ENCODE measurements around the gene SCUBE1.

SCUBE1 gene

DNA sequence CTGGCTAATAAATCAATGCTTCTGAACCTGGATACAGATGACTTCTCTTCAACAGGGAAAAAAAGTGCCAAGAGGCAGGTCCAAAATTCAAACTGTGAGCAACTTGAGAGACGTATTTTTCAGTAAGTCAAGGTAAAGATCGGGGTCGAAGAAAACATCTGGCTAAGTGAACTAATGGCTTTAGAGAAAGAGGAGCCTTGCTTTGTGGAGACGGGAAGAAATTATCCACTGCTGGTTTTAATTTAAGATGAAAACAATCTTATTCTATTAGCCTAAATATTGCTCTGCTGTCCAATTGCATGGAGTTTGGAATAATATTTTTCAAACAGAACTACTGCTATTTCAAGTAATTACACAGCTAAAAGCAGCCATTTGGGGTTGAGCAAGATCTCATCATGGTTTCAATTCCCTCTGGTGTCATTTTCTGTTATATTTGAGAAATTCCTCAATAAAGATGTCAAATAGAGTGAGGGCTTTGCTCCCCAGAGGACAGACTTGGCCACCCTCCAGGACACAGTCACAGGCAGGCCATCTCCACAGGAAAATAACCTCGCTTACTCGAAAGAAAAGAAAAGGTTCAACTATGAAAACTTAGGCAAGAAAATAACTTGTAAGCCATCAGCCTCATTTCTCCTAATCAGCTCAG lies 29.8 kb downstream of the SCUBE1 start:
- in situ Hi-C loops (cut with MboI; ENCODE audit: low pct_unique_long_range_greater_than_20kb, low sequenced_read_pairs, unreplicated experiment), result no loop called here
- DNase-seq (ENCODE audit: low spot score), result no peak

GRCh38 chr22:43312608-43313007 lies 30.6 kb downstream of the SCUBE1 start:
- no peak for DNase-seq (ENCODE audit: low spot score)
- TF ChIP-seq CTCF (IDR thresholded peaks at IDR 0.05; ENCODE audit: extremely low read depth, insufficient read depth, missing control alignments), result no peak
- in situ Hi-C loops (cut with MboI; ENCODE audit: low pct_unique_long_range_greater_than_20kb, low sequenced_read_pairs, unreplicated experiment), result no loop called here

More for the DNA sequence above, 29.8 kb downstream of the SCUBE1 start:
- TF ChIP-seq CTCF (IDR thresholded peaks at IDR 0.05; ENCODE audit: extremely low read depth, insufficient read depth, missing control alignments), result no peak

DNA sequence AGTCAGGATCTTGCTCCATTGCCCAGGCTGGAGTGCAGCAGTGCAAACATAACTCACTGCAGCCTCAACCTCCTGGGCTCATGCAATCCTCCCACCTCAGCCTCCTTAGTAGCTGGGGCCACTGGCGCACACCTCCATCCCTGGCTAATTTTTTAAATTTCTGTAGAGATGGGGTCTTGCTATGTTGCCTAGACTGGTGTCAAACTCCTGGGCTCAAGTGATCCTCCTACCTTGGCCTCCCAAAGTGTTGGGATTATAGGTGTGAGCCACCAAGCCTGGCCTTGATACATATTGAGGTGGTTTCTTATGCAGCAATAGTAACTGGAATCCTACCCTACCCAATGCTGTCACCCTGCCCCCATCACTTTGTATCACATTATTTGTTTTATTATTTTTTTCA lies 32.4 kb downstream of the SCUBE1 start:
- TF ChIP-seq CTCF (IDR thresholded peaks at IDR 0.05; ENCODE audit: extremely low read depth, insufficient read depth, missing control alignments), result no peak
- in situ Hi-C loops (cut with MboI; ENCODE audit: low pct_unique_long_range_greater_than_20kb, low sequenced_read_pairs, unreplicated experiment), result no loop called here
- no peak for DNase-seq (ENCODE audit: low spot score)

DNA sequence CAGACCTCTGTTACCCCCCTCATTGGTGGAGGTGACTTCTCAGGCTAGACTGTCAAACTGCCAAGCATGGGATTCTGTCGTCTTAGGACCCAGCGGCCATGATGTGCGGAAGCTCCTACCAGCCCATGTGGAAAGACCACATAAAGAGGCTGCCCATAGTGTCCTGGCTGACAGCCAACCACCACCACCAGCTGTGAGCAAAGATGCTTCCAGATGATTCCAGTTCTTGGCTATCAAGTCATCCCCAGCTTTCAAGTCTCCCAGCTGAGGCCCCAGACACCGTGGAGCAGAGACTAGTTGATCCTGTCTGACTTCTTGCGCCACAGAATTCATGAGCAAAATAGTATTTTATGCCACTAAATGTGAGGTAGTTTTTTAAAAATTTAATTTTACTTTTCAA lies 32.9 kb downstream of the SCUBE1 start:
- TF ChIP-seq CTCF (IDR thresholded peaks at IDR 0.05; ENCODE audit: extremely low read depth, insufficient read depth, missing control alignments), result no peak
- in situ Hi-C loops (cut with MboI; ENCODE audit: low pct_unique_long_range_greater_than_20kb, low sequenced_read_pairs, unreplicated experiment), result no loop called here
- no peak for DNase-seq (ENCODE audit: low spot score)

GRCh38 chr22:43308836-43309235 lies 34.3 kb downstream of the SCUBE1 start:
- in situ Hi-C loops (cut with MboI; ENCODE audit: low pct_unique_long_range_greater_than_20kb, low sequenced_read_pairs, unreplicated experiment), result no loop called here
- no peak for TF ChIP-seq CTCF (IDR thresholded peaks at IDR 0.05; ENCODE audit: extremely low read depth, insufficient read depth, missing control alignments)
- DNase-seq (ENCODE audit: low spot score), result no peak

GRCh38 chr22:43308060-43308830 lies 34.9 kb downstream of the SCUBE1 start:
- DNase-seq (ENCODE audit: low spot score), result no peak
- in situ Hi-C loops (cut with MboI; ENCODE audit: low pct_unique_long_range_greater_than_20kb, low sequenced_read_pairs, unreplicated experiment), result no loop called here
- TF ChIP-seq CTCF (IDR thresholded peaks at IDR 0.05; ENCODE audit: extremely low read depth, insufficient read depth, missing control alignments), result no peak

All from GM13977 (cell line).